GM12878 (cell line): ENCODE data around the gene PCIF1. TPM values are rescaled to one million over a fixed set of nuclear protein-coding genes. Genes with fewer than 3 reads are reported as not detected.
A peak's percentile ranks its signal among the peaks of the same experiment; 100 is the strongest.

Source experiments
- CHD4 ChIP-seq: fragments of 200-600 bp; sonication (generic); IDR thresholded peaks from 2 replicates; pipeline ENCODE4 v1.6.1; 2016; ENCODE audit warnings: mild to moderate bottlenecking
- CREB1 ChIP-seq: IDR thresholded peaks from 2 replicates; pipeline ENCODE4 v1.6.1; 2012; ENCODE audit warnings: low read depth, mild to moderate bottlenecking, inconsistent platforms
- EGR1 ChIP-seq, 2 experiments: IDR thresholded peaks; 1 replicate in 1 of 2; 2 replicates in 1 of 2; pipeline ENCODE4 v1.6.1; 2011 to 2012; ENCODE audit warnings: low read depth in 2 of 2, low read length in 2 of 2, borderline replicate concordance in 1 of 2, mild to moderate bottlenecking in 1 of 2, moderate library complexity in 1 of 2
- ELK1 ChIP-seq: IDR thresholded peaks from 2 replicates; pipeline ENCODE4 v1.6.1; 2012; ENCODE audit warnings: low read depth, low read length, improper control_type of control experiment
- EZH2 ChIP-seq: IDR thresholded peaks from 2 replicates; pipeline ENCODE4 v1.6.1; 2012; ENCODE audit warnings: low read depth, mild to moderate bottlenecking, control low read depth, inconsistent platforms, low read length, borderline replicate concordance; ENCODE audit not compliant: control insufficient read depth
- FOXK2 ChIP-seq: fragments of 450-650 bp; IDR thresholded peaks from 2 replicates; pipeline ENCODE4 v1.6.1; 2017; ENCODE audit warnings: mild to moderate bottlenecking, moderate library complexity
- HCFC1 ChIP-seq: fragments of 150-350 bp; IDR thresholded peaks from 2 replicates; pipeline ENCODE4 v1.6.1; 2014; ENCODE audit warnings: low read length
- IRF4 ChIP-seq: IDR thresholded peaks from 2 replicates; pipeline ENCODE4 v1.6.1; 2011; ENCODE audit warnings: low read depth, low read length
- JUNB ChIP-seq: IDR thresholded peaks from 2 replicates; pipeline ENCODE4 v1.6.1; 2016; ENCODE audit warnings: antibody characterized with exemption, mild to moderate bottlenecking
- MLLT1 ChIP-seq: fragments of 450-650 bp; IDR thresholded peaks from 2 replicates; pipeline ENCODE4 v1.6.1; 2016; ENCODE audit warnings: mild to moderate bottlenecking
- NRF1 ChIP-seq: conservative IDR thresholded peaks from 2 replicates; pipeline ENCODE4 v1.6.1; 2011; ENCODE audit warnings: mild to moderate bottlenecking, low read depth, low read length, improper control_type of control experiment
- PAX5 ChIP-seq: IDR thresholded peaks from 2 replicates; pipeline ENCODE4 v1.6.1; 2011; ENCODE audit warnings: low read depth, low read length, borderline replicate concordance
- POLR2A ChIP-seq: IDR thresholded peaks from 2 replicates; pipeline ENCODE4 v1.6.1; 2011; ENCODE audit warnings: low read depth, mild to moderate bottlenecking, low read length
- RB1 ChIP-seq: fragments of 450-650 bp; formaldehyde crosslinking; IDR thresholded peaks from 2 replicates; pipeline ENCODE4 v1.6.1; 2017; ENCODE audit warnings: mild to moderate bottlenecking, borderline replicate concordance
- RBBP5 ChIP-seq: fragments of 200-600 bp; sonication (generic); conservative IDR thresholded peaks from 2 replicates; pipeline ENCODE4 v1.6.1; 2016
- RELA ChIP-seq: fragments of 450-650 bp; IDR thresholded peaks from 2 replicates; pipeline ENCODE4 v1.8.0; 2014; ENCODE audit warnings: borderline replicate concordance; ENCODE audit not compliant: partially characterized antibody
- SIN3A ChIP-seq: IDR thresholded peaks from 2 replicates; pipeline ENCODE4 v1.6.1; 2012; ENCODE audit warnings: low read depth, low read length, improper control_type of control experiment
- SP1 ChIP-seq: IDR thresholded peaks from one replicate; pipeline ENCODE4 v1.6.1; 2011; ENCODE audit warnings: low read depth, low read length
- SRF ChIP-seq, 2 experiments: IDR thresholded peaks; 2 replicates each; pipeline ENCODE4 v1.6.1; 2011; ENCODE audit warnings: low read depth in 2 of 2, low read length in 2 of 2, mild to moderate bottlenecking in 1 of 2, moderate library complexity in 1 of 2
- TAF1 ChIP-seq: IDR thresholded peaks from 2 replicates; pipeline ENCODE4 v1.6.1; 2011; ENCODE audit warnings: mild to moderate bottlenecking, low read depth, low read length, borderline replicate concordance
- YBX1 ChIP-seq: fragments of 450-650 bp; IDR thresholded peaks from 2 replicates; pipeline ENCODE4 v1.6.1; 2016; ENCODE audit warnings: antibody characterized with exemption
- ZBTB33 ChIP-seq: fragments of 450-650 bp; IDR thresholded peaks from 2 replicates; pipeline ENCODE4 v1.6.1; 2017; ENCODE audit warnings: mild to moderate bottlenecking
- ZNF687 ChIP-seq: fragments of 450-650 bp; IDR thresholded peaks from 2 replicates; pipeline ENCODE4 v1.6.1; 2017; ENCODE audit warnings: mild to moderate bottlenecking, moderate library complexity
- polyA plus RNA-seq, 11 experiments: library from polyadenylated mRNA; depleted of rRNA in 4 of 11; unstranded in 6 of 11; stranded (reverse) in 5 of 11; fragments of >200 nt; fragmentation: Nextera tagmentation in 4 of 11; fragmentation: Illumina TruSeq in 1 of 11; extraction: Ambion mirVana in 4 of 11; extraction: Trizol in 1 of 11; gene quantifications; 1 replicate in 1 of 11; 2 replicates in 10 of 11; pipeline versions ENCODE4 v1.2.1 to v1.2.3, GENCODE V29; 2011 to 2016; ENCODE audit warnings: inconsistent platforms in 2 of 11, missing spikeins in 2 of 11, low read depth in 1 of 11
- total RNA-seq, 4 experiments: library from RNA; depleted of rRNA in 3 of 4; stranded (reverse); fragments of >200 nt in 3 of 4; fragmentation: Illumina TruSeq in 1 of 4; extraction: Trizol in 1 of 4; gene quantifications; 2 replicates each; pipeline versions ENCODE4 v1.2.1 to v1.2.3, GENCODE V29; 2013 to 2021

Gene PCIF1
- total and polyA plus RNA-seq, 10 of the 15 experiments (the other 5 are each of a cell fraction or from before 2014, with no cell fraction given): 8.4 to 32.9 (median 17.6) TPM

GRCh38 chr20:45934586-45935415, at the start of gene PCIF1 (continued):
- TF ChIP-seq YBX1 (no peak), CHD4 (no peak), JUNB (no peak), HCFC1 (peak; percentile 95), RBBP5 (no peak), FOXK2 (peak; percentile 73; the same call in 1 of the 2 replicates), RB1 (peak; percentile 70), MLLT1 (peak; percentile 57), EZH2 (no peak), ELK1 (0 out of 2 replicates have a peak, but pooled peaks have one; percentile 2), CREB1 (no peak; the same call in none of the 2 replicates), SP1 (peak; percentile 85), RELA (peak; percentile 96), SIN3A (0 out of 2 replicates have a peak, but pooled peaks have one; percentile 41), NRF1 (peak; percentile 87), ZBTB33 (no peak), SRF (IDR thresholded peaks at IDR 0.05; ENCODE audit: low read depth in 2 of 2, low read length in 2 of 2) (no peak), POLR2A (peak; percentile 98), EGR1 (IDR thresholded peaks at IDR 0.05; ENCODE audit: borderline replicate concordance in 1 of 2, low read depth in 2 of 2, low read length in 2 of 2) (peak in 1 of 2 experiments; percentile 80; a peak in 2 of 3 replicates), PAX5 (no peak), TAF1 (peak; percentile 98), IRF4 (no peak), ZNF687 (peak; percentile 81)
